ENCODE data around the gene LCLAT1. TPM values are rescaled to one million over a fixed set of nuclear protein-coding genes. Genes with fewer than 3 reads are reported as not detected.

Gene LCLAT1
- total and polyA plus RNA-seq, 2 donors (not counting 1 experiment from before 2014, with no cell fraction given) = 5.1 to 21.9 TPM

- POLR2A ChIA-PET = no interaction called here
- Histone ChIP-seq H2AFZ (ENCODE audit: insufficient read depth, low read depth, low read length, poor library complexity, severe bottlenecking) (no peak overlapping the region), H3K27ac (ENCODE audit: low read length in 2 of 2) (no peak overlapping the region), H3K4me3 (ENCODE audit: control extremely low read depth in 1 of 5, extremely low read depth in 1 of 5, insufficient read depth in 1 of 5, low read depth in 2 of 5, low read length in 4 of 5) (no peak overlapping the region), H3K9ac (ENCODE audit: low read length) (no peak overlapping the region), H3K4me2 (replicated peaks; ENCODE audit: low read depth, low read length, poor library complexity, severe bottlenecking) (no peak overlapping the region), H3K36me3 (replicated peaks in 1 of 2; ENCODE audit: control extremely low read depth in 1 of 2, control insufficient read depth in 1 of 2, extremely low read depth in 1 of 2, insufficient read depth in 2 of 2, low read length in 1 of 2) (peaks cover 5 to 8% of the 10 kb centered on the region in 2 experiments), H3K27me3 (replicated peaks in 1 of 4; ENCODE audit: control extremely low read depth in 1 of 4, control insufficient read depth in 3 of 4, insufficient read depth in 4 of 4, low read length in 3 of 4) (no peaks in the 10 kb centered on the region), H4K20me1 (ENCODE audit: control insufficient read depth, insufficient read depth, low read length, poor library complexity, severe bottlenecking) (no peaks in the 10 kb centered on the region), H3K9me3 (ENCODE audit: control extremely low read depth in 1 of 3, control insufficient read depth in 2 of 3, insufficient read depth in 1 of 3, low read length in 2 of 3) (peaks cover 4 to 10% (median 8%) of the 10 kb centered on the region in 3 donors), H3K79me2 (ENCODE audit: control insufficient read depth, insufficient read depth, low read length) (no peaks in the 10 kb centered on the region), H3K4me1 (ENCODE audit: control insufficient read depth in 2 of 2, insufficient read depth in 2 of 2, low read length in 2 of 2) (no peaks in the 10 kb centered on the region)
- ATAC-seq (ENCODE audit: low read depth) (no peak), DNase-seq (no peak)
- peaks cover 7% of the 10 kb centered on the region for H3K9me3 Mint-ChIP-seq (ENCODE audit: insufficient read depth)
- CTCF ChIA-PET = interaction anchor here (0.6 to 1.4 kb wide), 2 partner anchors 319 to 363 kb away, joined by 3 to 4 read pairs; no protein-coding TSS in a partner anchor
- H3K27ac Mint-ChIP-seq = no peak overlapping the region
- TF ChIP-seq EZH2 (IDR thresholded peaks at IDR 0.05; ENCODE audit: borderline replicate concordance, insufficient read depth, low read depth, low read length, poor library complexity, severe bottlenecking) (no peak), CTCF (IDR thresholded peaks at IDR 0.05) (no peak)
- H3K4me3 Mint-ChIP-seq = no peak overlapping the region
- H3K4me1 Mint-ChIP-seq = peaks cover 1% of the 10 kb centered on the region
- WGBS (ENCODE audit: insufficient coverage) = 100% methylated on average over 1 of the region's 2 CpGs
- intact Hi-C loops (cut with micrococcal nuclease) = loop anchor here (5.0 kb wide), 1 partner anchor 39 kb away; no protein-coding TSS in a partner anchor
- H3K27me3 Mint-ChIP-seq = no peaks in the 10 kb centered on the region
Measured at GRCh38 chr2:30527859-30528258, 80.8 kb downstream of the LCLAT1 start.

GRCh38 chr2:30530346-30530745 lies 83.3 kb downstream of the LCLAT1 start:
- no peaks in the 10 kb centered on the region for H3K27me3 ChIP-seq (replicated peaks in 1 of 4; ENCODE audit: control extremely low read depth in 1 of 4, control insufficient read depth in 3 of 4, insufficient read depth in 4 of 4, low read length in 3 of 4)
- no peaks in the 10 kb centered on the region for H3K79me2 ChIP-seq (ENCODE audit: control insufficient read depth, insufficient read depth, low read length)
- no peak overlapping the region for H3K4me2 ChIP-seq (replicated peaks; ENCODE audit: low read depth, low read length, poor library complexity, severe bottlenecking)
- TF ChIP-seq EZH2 (IDR thresholded peaks at IDR 0.05; ENCODE audit: borderline replicate concordance, insufficient read depth, low read depth, low read length, poor library complexity, severe bottlenecking) = no peak
- no peaks in the 10 kb centered on the region for H4K20me1 ChIP-seq (ENCODE audit: control insufficient read depth, insufficient read depth, low read length, poor library complexity, severe bottlenecking)
- intact Hi-C loops (cut with micrococcal nuclease) = loop anchor here (5.0 kb wide), 1 partner anchor 38 kb away; no protein-coding TSS in a partner anchor
- peaks cover 0 to 9% (median 5%) of the 10 kb centered on the region in 3 donors for H3K9me3 ChIP-seq (ENCODE audit: control extremely low read depth in 1 of 3, control insufficient read depth in 2 of 3, insufficient read depth in 1 of 3, low read length in 2 of 3)
- peaks cover 7 to 27% of the 10 kb centered on the region in 2 experiments for H3K36me3 ChIP-seq (replicated peaks in 1 of 2; ENCODE audit: control extremely low read depth in 1 of 2, control insufficient read depth in 1 of 2, extremely low read depth in 1 of 2, insufficient read depth in 2 of 2, low read length in 1 of 2)
- no peak overlapping the region for H3K4me3 ChIP-seq (ENCODE audit: control extremely low read depth in 1 of 5, extremely low read depth in 1 of 5, insufficient read depth in 1 of 5, low read depth in 2 of 5, low read length in 4 of 5)
- POLR2A ChIA-PET = no interaction called here
- WGBS (ENCODE audit: insufficient coverage) = 100% methylated on average over 1 of the region's 2 CpGs
- no peak for ATAC-seq (ENCODE audit: low read depth)
- Mint-ChIP-seq H3K27ac (no peak overlapping the region), H3K27me3 (no peaks in the 10 kb centered on the region), H3K9me3 (ENCODE audit: insufficient read depth) (peaks cover 7% of the 10 kb centered on the region), H3K4me3 (no peak overlapping the region), H3K4me1 (no peaks in the 10 kb centered on the region)
- DNase-seq = no peak
- H2AFZ ChIP-seq (ENCODE audit: insufficient read depth, low read depth, low read length, poor library complexity, severe bottlenecking) = no peak overlapping the region
- H3K27ac ChIP-seq (ENCODE audit: low read length in 2 of 2) = no peak overlapping the region
- no peak overlapping the region for H3K9ac ChIP-seq (ENCODE audit: low read length)
- CTCF ChIA-PET = no interaction called here
- no peaks in the 10 kb centered on the region for H3K4me1 ChIP-seq (ENCODE audit: control insufficient read depth in 2 of 2, insufficient read depth in 2 of 2, low read length in 2 of 2)

All from B cell (primary cell).